ENCODE data around the gene TMEM151A. TPM values are rescaled to one million over a fixed set of nuclear protein-coding genes. Genes with fewer than 3 reads are reported as not detected.
"Not testable (repeated sequence)": the region's sequence is repeated elsewhere in the genome, so short reads cannot be mapped to it uniquely, and the experiment has no call there.

Gene TMEM151A
- total RNA-seq (ENCODE audit: insufficient read depth, low replicate concordance): 0.24 TPM

DNA sequence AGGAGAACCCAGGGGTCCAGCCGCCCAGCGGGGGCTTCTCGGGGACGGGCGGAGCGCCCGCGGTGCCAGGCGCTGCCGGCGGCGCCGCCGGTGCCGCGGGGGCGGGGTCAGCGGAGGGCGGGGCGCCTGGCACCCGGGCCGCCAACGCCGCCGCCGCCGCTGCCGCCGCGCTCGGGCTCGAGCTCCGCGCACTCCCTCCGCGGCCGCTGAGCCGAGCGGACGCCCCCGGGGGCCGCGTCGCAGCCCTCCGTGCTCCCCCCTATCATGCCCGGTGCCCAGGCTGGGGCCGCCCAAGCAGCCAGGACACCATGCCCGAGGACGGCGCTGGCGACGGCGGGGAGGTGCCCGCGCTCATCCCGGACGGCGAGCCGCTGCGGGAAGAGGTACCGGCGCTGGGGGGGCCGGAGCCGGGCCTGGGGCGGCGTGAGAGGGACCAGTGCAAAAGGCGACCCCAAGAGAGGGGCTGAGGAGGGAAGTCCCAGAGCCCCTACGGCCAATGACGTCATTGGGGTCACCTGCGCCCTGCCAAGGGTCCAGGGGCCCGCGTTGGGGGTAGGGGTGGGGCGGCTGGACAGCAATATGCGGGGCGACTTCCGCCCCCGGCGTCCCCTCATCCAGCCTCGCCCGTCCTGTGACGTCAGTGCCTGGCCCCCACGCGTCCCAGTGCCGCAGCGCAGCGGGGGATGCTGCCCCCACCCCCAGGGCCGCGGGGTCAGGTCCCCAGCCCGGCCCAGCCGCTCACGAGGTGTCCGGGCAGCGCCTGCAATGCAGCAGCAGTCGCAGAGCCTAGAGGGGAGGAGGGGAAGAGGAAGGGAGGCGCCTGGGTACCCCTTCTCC is at the start of gene TMEM151A:
Gene TMEM151A (plus strand): TSS at position 189 of the 837 bp plus-strand sequence. CDS start 120 bp downstream, at position 309.
- no peak for DNase-seq (ENCODE audit: low spot score)

DNA sequence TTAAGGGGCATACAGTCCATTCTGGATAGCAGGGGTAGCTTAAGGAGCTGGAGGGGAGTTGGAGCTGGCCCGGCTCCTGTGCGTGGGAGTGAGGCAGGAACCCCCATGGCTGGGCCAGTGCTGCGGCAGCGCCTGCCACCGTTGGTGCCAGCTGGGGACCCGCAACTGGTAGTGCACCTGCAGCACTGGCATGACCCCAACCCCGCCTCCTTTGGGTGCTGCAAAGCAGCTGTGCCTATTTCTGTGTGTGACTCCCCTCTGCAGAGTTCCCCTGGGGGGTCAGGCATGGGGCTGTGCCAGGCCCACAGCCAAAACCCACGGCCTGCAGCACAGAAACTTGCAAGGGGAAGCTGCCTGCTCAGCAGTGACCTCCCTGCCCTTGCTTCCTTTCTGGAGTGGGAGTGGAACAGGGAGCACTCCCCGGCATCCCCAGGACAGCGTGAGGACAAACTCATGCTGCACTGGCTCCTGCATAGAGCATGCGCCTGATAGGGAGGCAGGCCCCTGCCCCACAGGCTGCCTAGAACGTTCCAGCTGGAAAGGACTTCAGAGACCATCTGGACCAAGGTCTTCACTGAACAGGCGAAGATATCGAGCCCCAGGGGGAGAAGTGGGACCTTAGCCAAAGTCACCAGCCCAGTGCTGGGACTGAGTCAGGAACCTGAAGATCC is 49.5 kb upstream of the TMEM151A start:
- DNase-seq (ENCODE audit: low spot score): no peak

DNA sequence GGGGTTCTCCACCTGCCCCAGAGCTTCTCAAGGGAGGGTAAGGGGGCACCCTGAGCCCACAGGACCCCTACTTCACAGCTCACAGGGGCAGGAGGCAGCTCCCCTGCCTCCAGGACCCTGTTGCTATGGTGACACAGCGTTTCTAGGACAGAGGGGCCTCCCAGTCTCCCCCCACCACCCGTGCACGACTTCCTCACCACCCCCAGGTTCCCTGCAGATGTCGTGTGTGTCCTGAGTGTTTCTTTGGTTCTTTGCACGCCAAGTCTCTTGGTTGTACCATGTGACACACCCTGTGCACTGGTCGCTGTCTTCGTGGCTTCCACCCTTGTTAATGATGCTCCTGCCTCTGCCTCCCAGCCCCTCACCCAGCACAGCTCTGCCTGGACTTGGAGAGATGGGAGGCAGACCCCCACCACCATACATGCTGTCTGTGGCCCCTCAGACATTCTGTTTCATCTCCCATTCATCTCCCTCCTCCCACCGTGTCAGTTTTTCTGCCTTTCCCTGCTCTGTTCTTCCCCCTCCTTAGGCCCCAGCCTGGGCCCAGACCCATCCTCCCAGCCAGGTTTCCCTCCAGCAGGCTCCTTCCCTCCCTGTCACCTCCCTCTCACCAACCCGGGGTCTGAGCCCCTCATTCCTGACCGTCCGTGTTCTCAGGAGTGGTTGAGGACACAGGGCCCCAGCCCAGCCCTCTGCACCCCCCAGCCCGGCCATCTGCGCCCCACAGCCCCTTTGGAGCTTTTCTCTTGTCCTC is 47.7 kb upstream of the TMEM151A start:
- no peak for DNase-seq (ENCODE audit: low spot score)

DNA sequence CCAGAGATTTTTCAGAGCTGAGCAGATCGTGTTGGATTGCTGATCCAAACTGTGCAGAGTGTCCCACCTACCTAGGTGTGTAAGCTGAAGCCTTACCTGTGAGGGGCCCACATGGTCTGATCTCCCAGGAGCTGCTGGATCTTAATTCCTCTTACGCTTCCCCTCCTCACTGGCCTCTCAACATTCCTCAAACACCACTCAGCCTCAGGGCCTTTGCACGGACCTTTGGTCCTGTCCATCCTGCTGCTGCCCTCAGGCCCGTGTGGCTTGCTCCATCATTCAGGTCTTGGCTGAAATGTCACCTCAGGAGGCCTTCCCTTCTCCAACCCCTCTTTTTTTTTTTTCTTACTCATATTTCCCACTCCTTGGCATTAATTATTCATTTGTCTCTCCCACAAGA is 44.4 kb upstream of the TMEM151A start:
- DNase-seq (ENCODE audit: low spot score): no peak

DNA sequence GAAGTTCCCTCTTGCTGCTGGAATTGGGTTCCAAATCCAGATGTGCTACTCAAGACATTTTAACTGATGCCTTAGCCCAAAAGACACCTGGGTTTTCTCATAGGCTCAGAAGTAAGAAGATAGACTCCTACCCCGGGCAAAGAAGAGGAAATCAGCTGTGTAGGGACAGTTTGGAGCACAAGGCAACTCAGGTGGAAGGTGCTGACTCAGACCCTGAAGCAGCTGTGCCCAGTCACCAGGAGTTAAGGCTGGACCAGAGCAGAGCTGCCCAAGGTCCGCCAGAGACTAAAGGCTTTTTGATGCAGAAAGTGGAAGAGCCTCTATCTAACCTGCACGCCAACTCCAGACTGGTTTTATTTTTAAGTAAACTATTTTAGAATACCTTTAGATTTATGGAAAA is 43.9 kb upstream of the TMEM151A start:
- no peak for DNase-seq (ENCODE audit: low spot score)

DNA sequence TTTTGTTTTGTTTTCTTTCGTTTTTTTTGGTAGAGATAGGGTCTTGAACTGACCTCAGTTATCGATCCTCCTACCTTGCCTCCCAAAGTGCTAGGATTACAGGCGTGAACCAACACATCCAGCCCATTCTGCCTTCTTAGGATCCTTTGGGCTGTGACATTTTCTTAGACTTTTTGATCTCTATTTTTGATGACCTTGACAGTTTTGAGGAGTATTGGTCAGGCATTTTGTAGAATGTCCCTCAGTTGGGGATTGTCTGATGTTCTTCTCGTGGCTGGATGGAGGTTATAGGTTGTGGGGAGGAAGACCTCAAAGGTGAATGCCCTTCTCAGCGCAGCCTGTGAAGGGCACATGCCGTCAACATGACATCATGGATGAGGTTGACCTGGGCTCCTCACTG is 42.8 kb upstream of the TMEM151A start:
- DNase-seq (ENCODE audit: low spot score): no peak

DNA sequence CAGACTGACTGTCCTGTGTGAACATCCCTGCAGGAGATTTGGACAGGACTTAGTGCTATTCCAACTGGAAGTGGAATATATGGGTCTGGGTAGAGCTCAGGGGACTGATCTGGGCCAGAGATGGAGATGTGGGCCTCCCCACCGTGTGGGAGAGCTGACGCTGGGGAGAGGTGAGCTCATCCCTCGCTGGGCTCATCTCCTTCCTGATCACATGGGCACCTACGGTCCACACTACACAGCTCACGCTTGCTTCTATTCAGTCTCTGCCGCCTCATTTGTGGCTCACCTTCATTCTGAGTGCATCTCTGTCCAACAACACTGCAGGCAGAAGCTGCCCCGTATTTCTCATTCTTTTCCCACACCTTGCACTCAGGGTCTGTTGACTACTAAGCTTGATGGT is 39.9 kb upstream of the TMEM151A start:
- DNase-seq (ENCODE audit: low spot score): no peak

DNA sequence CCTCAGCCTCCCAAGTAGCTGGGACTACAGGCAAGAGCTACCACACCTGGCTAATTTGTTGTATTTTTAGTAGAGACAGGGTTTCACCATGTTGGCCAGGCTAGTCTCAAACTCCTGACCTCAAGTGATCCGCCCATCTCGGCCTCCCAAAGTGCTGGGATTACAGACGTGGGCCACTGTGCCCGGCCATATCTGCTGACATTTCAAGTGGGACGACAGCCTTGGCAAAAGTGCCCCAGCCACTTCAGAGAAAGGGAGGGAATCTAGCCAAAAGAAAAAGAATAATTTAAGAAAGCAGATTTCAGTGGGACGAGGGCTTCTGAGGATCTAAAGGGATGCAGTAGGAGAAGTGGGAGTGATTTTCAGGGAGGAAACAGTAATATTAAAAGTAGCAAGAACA is 38.6 kb upstream of the TMEM151A start:
- DNase-seq (ENCODE audit: low spot score): not testable (repeated sequence)

DNA sequence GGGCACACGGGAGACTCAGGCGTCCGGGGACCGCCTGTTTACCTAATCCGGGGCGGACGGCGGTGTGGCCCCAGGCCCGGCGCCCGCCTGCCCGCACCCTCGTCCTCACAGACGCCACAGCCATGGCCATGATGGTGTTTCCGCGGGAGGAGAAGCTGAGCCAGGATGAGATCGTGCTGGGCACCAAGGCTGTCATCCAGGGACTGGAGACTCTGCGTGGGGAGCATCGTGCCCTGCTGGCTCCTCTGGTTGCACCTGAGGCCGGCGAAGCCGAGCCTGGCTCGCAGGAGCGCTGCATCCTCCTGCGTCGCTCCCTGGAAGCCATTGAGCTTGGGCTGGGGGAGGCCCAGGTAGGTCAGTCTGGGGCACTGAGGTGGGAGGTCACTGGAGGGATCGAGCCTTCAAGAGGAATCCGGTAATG is 33.2 kb upstream of the TMEM151A start:
- DNase-seq (ENCODE audit: low spot score): no peak

DNA sequence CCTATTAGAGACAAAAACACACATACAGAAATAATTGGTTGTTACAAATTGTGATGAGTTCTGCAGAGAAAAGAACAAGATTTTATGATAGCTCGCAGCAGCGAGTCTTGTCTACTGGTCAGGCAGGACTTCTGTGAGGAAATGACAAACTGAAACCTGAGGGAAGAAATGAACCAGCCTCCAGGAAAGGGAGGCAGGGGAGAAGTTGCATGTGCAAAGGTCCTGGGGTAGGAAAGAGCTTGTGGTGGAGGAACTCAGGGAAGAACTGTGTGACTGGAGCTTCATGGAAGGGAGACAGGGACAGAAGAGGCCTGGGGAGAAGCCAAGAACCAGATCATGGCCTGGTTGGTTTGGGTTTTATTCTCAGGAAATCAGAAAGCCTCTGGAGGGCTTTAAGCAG is 32.5 kb upstream of the TMEM151A start:
- no peak for DNase-seq (ENCODE audit: low spot score)

DNA sequence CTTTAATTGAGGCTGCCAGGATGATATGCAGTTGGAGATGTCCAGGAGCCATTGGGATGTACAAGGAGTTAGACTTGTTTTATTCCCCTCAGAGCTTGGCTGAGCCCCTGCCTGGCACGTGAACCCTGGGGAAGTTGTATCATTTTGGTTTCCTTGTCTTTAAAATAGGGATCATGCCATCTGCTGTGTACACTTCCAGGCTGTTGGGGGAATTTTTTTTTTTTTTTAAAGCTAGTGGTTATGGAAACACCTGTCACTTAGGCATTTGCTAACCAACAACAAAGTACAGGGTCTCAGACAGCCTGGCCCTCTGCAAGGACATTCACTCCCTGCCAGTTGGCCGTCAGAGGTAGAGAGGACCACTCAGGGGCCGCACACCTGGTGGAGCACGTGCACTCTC is 31.7 kb upstream of the TMEM151A start:
- no peak for DNase-seq (ENCODE audit: low spot score)

DNA sequence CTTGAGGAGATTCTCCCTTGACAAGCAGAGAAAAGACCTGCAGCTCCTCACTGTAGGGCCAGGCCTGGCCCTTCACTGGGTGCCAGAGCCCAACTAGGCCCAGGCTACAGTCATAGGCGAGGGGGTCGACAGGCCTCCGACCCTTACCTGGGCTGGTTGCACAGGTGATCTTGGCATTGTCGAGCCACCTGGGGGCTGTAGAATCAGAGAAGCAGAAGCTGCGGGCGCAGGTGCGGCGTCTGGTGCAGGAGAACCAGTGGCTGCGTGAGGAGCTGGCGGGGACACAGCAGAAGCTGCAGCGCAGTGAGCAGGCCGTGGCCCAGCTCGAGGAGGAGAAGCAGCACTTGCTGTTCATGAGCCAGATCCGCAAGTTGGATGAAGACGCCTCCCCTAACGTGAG is 30.1 kb upstream of the TMEM151A start:
- no peak for DNase-seq (ENCODE audit: low spot score)

DNA sequence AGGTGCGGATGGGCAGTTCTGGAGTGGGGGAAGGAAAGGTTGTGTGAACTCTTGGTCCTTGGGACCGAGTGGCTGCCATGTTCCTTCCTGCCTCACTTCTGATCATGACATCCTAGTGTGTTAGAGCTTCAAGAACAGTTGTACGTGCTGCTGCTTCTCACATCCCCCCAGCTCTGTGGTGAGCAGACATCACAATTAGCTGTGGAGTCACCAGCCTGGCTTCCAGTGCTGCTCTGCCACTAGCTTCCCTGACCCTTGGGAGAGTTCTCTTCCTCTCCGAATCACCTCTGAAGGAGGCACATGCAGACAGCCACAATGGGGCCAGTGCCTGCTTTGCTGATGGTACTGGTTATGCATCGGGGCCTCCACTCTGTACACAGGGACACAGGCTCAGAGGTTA is 29.5 kb upstream of the TMEM151A start:
- DNase-seq (ENCODE audit: low spot score): no peak

DNA sequence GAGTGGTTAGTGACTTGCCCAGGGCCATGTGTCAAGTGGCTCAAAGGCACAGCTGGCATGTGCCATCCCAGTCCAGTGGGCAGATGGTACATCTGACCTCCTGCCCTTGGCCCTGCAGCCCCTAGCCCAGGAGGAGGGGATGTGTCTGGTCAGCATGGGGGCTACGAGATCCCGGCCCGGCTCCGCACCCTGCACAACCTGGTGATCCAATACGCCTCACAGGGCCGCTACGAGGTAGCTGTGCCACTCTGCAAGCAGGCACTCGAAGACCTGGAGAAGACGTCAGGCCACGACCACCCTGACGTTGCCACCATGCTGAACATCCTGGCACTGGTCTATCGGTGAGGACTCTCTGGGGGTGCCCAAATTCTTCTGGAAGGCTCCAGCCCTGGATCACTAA is 29.0 kb upstream of the TMEM151A start:
- DNase-seq (ENCODE audit: low spot score): no peak

DNA sequence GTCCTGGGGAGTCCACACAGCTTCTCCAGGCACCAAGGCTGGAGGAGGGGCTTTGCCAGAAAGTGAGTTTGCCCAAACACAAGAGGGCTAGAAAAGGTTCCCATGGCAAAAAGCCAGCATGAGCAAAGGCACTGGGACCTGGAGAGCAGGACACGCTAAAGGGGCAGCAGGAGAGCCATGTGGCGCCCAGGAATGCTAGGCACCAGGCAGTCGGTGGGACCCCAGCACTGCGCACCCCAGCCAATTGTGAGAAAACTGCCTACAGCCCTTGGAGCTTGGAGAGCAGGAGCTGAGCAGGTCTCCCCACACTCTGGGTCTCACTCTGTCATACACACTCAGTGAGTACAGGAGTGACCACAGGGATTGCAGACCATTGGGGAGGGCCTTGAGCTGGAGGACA is 28.5 kb upstream of the TMEM151A start:
- no peak for DNase-seq (ENCODE audit: low spot score)

DNA sequence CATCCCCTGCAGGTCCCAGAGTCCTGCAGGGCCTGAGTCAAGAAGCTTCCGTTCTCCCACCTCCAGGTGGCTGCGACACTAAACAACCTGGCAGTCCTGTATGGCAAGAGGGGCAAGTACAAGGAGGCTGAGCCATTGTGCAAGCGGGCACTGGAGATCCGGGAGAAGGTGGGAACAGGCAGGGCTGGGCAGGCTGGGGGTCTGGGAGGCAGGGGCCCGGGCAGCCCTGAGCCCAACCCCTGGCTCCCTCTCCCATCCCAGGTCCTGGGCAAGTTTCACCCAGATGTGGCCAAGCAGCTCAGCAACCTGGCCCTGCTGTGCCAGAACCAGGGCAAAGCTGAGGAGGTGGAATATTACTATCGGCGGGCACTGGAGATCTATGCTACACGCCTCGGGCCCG is 27.9 kb upstream of the TMEM151A start:
- no peak for DNase-seq (ENCODE audit: low spot score)

DNA sequence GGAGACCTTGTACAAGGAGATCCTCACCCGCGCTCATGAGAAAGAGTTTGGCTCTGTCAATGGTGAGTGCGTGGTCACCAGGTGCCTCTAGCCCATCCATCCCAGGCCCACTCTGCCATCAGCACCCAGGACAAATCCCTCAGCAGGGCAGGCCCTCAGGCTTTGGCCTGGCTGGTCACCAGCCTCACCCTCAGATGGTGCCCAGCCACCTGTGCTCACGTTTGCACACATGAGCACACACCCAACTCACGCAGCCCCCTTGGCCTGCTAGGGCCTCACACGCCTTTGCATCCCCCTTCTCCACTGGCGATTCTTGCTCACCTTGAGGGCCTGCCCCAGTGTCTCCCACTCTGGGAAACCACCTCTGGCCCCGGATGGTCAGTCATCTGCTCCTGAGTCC is 27.3 kb upstream of the TMEM151A start:
- no peak for DNase-seq (ENCODE audit: low spot score)

DNA sequence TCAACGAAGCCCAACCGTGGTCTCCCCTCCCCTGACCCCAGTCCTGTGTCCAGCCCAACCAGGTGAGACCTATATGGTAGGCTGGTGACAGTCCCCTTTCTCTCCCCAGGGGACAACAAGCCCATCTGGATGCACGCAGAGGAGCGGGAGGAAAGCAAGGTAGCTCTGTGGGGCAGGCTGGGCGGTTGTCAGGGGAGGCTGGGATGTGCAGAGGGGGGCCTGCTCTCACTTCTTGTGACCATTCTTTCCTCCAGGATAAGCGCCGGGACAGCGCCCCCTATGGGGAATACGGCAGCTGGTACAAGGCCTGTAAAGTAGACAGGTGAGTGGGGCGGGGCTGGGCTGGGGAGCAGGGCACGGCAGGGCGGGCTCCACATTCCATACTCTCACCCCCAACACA is 26.8 kb upstream of the TMEM151A start:
- DNase-seq (ENCODE audit: low spot score): no peak

DNA sequence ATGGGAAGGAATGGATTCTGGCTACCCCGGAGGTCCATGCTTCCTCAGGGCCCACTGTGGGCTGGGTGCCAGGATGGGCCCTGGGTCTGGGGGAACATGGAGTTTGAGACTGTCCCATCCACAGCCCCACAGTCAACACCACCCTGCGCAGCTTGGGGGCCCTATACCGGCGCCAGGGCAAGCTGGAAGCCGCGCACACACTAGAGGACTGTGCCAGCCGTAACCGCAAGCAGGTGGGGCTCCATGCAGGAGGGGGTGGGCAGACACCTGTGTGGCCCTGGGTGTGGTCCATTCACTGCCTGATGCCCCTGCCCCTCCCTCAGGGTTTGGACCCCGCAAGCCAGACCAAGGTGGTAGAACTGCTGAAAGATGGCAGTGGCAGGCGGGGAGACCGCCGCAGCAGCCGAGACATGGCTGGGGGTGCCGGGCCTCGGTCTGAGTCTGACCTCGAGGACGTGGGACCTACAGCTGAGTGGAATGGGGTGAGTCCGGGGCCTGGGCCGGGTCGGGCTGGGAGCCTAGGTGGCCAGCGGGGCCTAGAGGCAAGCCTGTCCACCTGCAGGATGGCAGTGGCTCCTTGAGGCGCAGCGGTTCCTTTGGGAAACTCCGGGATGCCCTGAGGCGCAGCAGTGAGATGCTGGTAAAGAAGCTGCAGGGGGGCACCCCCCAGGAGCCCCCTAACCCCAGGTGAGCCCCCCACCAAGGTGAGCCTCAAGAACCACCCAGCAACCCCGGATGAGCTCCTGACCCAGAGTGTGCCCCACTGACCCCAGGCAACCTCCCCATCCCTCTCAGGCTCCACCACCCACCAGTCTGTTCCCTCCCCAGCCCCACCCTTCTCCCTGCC is 25.9 kb upstream of the TMEM151A start:
- no peak for DNase-seq (ENCODE audit: low spot score)

DNA sequence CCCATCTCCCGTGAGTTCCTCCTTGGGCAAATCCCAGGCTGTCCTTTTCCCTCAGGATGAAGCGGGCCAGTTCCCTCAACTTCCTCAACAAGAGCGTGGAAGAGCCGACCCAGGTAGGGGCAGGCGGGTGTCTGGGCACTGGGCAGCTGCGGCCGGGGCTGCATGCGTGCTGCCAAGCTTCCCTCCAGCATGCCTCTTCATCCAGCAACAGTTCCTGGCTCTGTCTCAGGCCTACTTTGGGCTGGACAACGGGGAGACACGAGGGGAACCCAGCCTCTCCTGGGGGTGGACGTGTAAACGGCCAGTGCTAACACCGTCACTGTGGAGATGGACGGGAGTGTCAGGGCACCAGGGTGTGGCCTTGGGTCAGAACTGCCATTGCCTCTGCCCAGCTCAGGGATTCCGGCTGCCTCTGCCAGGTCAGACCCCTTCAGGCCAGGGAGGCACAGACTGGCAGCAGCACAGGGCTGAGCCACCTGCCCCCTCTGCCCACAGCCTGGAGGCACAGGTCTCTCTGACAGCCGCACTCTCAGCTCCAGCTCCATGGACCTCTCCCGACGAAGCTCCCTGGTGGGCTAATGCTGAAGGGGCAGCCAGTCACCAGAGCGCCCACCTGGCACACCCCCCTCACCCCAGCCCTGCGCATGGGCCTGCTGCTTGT is 25.2 kb upstream of the TMEM151A start:
- no peak for DNase-seq (ENCODE audit: low spot score)

DNA sequence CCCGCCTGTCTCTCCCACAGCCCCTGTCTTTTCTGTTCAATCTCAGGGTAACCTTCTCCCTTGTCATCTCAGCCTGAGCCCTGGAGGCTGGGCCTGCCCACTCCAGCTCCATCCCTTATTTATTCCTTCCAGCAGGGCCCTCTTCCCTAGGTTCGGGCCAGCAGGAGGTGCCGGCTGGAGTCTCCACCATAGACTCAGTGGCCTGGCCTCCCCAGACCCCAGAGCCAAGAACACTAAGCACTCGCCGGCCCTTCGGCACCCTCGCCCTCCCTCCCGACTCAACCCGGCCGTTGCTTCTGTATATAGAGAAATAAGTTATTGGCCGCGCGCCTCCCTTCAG is 24.7 kb upstream of the TMEM151A start:
- DNase-seq (ENCODE audit: low spot score): no peak
